KOPT-K1 (cell line): ENCODE measurements around the gene MESP1.
A peak's percentile ranks its signal among the peaks of the same experiment; 100 is the strongest.

Experiments used
- H3K27ac ChIP-seq: fragments of 200-600 bp; sonication (generic); 2 replicates; pipeline ENCODE4 v1.5.1; 2016; ENCODE audit warnings: antibody characterized with exemption, mild to moderate bottlenecking, low read depth, low read length; ENCODE audit not compliant: poor library complexity, severe bottlenecking
- H3K36me3 ChIP-seq: fragments of 200-600 bp; sonication (generic); 2 replicates; pipeline ENCODE4 v1.5.1; 2017; ENCODE audit warnings: antibody characterized with exemption, mild to moderate bottlenecking, low read length, moderate library complexity; ENCODE audit not compliant: insufficient read depth
- H3K9me3 ChIP-seq: fragments of 200-600 bp; sonication (generic); 2 replicates; pipeline ENCODE4 v1.5.1; 2017; ENCODE audit warnings: antibody characterized with exemption, low read length, mild to moderate bottlenecking; ENCODE audit not compliant: insufficient read depth, poor library complexity, severe bottlenecking

The MESP1 gene

DNA sequence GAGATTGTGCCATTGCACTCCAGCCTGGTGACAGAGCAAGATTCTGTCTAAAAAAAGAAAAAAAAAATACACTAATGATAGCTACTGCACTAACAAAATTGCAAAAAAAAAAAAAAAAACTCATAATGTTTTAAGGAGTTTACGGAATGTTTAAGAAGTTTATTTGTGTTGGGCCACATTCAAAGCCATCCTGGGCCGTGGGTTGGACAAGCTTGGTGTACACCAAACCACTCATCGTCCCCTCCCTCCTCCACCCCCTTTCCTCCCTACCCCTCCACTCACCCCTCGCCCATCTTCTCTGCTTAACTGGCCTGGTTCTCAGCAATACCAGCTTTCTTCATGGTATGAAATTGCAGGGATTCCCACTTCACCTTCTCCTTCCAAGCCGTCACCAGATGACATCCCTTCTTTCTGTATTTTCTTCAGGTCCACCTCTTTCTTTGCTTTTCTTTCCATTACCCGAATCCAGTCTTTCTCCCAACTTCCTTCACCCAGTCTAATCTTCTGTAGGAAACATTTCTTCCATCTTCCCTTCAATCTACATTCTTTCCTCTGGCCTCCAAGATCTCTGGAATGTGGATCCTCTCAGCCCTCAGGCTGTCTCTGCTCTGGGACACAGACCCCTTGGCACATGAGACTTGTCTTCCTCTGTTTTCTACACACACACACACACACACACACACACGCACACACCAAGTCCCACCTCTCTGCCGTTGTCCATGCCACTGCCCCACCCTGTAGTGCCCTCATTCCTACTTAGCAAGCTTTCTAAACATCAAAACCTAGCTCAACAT is 3.5 kb upstream of the MESP1 start:
- Histone ChIP-seq H3K36me3 (no peaks in the 10 kb centered on the region), H3K27ac (no peak overlapping the region), H3K9me3 (no peaks in the 10 kb centered on the region)

DNA sequence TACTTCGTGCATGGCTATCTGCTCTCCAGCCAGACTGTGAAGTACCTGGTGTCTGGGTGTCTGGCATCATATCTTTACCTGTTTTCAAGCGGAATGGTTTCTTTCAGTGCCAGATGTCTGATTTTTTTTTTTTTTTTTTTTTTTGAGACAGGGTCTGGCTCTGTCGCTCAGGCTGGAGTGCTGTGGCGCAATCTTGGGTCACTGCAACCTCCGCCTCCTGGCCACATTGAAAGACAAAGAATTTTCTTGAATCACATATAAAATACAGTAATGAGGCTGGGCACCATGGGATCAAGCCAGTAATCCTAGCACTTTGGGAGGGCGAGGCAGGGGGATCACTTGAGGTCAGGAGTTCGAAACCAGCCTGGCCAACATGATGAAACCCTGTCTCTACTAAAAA is 2.8 kb upstream of the MESP1 start:
- H3K27ac ChIP-seq, result no peak overlapping the region
- H3K36me3 ChIP-seq, result no peaks in the 10 kb centered on the region
- H3K9me3 ChIP-seq, result no peaks in the 10 kb centered on the region

- H3K27ac ChIP-seq, result no peak overlapping the region
- no peaks in the 10 kb centered on the region for H3K9me3 ChIP-seq
- H3K36me3 ChIP-seq, result no peaks in the 10 kb centered on the region
Observed at GRCh38 chr15:89751748-89752147, 699 bp upstream of the MESP1 start.

- Histone ChIP-seq H3K27ac (peak overlapping the region; percentile 45), H3K36me3 (no peaks in the 10 kb centered on the region), H3K9me3 (no peaks in the 10 kb centered on the region)
Observed at GRCh38 chr15:89749951-89750559, 994 bp downstream of the MESP1 start.

- Histone ChIP-seq H3K36me3 (no peaks in the 10 kb centered on the region), H3K27ac (no peak overlapping the region)
Observed at GRCh38 chr15:89749526-89749925, 1.5 kb downstream of the MESP1 start.

GRCh38 chr15:89749054-89749453 is 2.0 kb downstream of the MESP1 start:
- H3K27ac ChIP-seq, result no peak overlapping the region
- no peaks in the 10 kb centered on the region for H3K9me3 ChIP-seq

More at GRCh38 chr15:89749526-89749925, 1.5 kb downstream of the MESP1 start:
- no peaks in the 10 kb centered on the region for H3K9me3 ChIP-seq

DNA sequence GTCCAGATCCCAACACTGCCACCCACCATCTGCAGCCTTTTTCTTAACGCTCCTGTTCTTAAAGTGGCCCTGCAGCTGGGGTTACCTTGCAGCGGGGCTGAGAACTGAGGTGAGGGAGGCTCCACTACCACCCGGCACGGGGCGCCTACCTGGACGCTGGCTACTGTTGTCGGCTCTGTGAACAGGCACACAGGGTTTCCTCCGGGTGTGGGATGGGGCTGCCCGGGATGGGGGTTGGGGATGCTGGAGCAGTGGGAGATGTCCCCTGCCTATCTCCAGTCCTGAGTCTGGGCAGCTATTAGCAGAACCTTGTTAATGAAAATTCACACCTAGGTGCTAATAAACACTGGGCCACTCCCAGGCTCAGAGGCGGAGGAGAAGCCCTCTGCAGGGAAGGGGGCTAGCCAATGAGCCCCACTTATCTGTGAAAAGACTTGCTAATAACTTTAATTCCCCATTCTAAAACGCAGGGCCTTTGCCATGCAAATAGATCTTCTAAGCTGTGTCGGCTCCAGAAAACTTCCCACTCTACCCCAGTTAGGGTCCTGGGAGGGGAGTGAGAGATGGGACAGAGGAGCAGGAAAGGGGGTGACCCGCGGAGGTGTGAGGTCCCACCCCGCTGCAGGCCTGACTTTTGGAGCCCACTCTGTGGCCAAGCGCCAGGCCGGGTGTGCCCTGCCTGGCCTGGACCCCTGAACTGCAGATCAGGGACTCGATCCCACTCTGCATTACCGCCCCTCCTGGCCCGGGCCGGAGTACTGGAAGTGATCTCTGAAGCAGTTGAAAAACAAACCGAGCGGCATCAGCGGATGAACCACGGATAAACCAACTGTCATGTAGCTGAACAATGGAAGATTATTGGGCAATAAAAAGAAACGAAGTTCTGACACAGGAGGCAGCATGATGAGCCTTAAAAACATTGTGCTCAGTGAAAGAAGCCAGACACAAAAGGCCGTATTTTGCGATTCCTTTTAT is 3.1 kb downstream of the MESP1 start:
- Histone ChIP-seq H3K36me3 (no peaks in the 10 kb centered on the region), H3K9me3 (no peaks in the 10 kb centered on the region), H3K27ac (no peak overlapping the region)

More at GRCh38 chr15:89749054-89749453, 2.0 kb downstream of the MESP1 start:
- H3K36me3 ChIP-seq, result no peaks in the 10 kb centered on the region

DNA sequence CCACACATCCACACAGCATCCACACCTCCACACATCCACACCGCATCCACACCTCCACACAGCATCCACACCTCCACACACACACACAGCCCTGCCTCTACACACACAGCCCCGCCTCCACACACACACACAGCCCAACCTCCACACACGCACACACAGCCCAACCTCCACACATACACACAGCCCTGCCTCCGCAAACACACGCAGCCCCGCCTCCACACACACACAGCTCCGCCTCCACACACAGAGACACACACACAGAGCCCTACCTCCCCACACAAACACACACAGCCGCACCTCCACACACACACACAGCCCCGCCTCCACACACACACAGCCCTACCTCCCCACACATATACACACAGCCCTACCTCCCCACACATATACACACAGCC is 4.7 kb downstream of the MESP1 start:
- Histone ChIP-seq H3K9me3 (no peaks in the 10 kb centered on the region), H3K27ac (no peak overlapping the region), H3K36me3 (no peaks in the 10 kb centered on the region)

DNA sequence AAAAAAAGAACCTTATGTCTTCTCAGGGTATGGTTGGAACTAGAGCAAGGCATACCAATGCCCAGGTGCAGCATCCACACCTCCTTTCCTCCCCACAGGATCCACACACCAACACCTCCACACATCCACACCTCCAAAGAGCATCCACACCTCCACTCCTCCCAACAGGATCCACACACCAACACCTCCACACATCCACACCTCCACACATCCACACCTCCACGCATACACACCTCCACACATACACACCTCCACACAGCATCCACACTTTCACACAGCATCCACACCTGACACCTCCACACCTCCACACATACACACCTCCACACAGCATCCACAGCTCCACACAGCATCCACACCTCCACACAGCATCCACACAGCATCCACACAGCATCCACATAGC is 5.3 kb downstream of the MESP1 start:
- Histone ChIP-seq H3K9me3 (no peaks in the 10 kb centered on the region), H3K36me3 (no peaks in the 10 kb centered on the region), H3K27ac (no peak overlapping the region)

DNA sequence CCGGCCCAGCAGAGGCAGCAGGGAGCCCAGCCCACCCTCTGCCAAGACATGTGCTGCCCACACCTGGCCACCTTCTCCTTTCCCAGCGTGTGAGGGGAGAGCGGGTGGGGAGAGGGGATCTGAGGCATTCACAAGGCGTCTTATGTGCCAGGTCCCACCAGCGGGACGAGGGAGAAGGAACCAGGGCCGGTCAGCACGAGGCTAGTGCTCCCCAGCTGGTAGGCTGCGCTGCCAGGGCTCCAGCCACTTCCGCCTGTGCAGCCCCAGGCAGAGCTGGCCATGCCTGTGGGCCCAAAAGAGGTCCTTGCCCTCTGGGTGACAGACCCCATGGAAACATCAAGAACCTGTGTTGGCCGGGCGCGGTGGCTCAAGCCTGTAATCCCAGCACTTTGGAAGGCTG is 5.9 kb downstream of the MESP1 start:
- no peaks in the 10 kb centered on the region for H3K9me3 ChIP-seq
- no peaks in the 10 kb centered on the region for H3K36me3 ChIP-seq
- H3K27ac ChIP-seq, result no peak overlapping the region

GRCh38 chr15:89743594-89743993 is 7.5 kb downstream of the MESP1 start:
- no peak overlapping the region for H3K27ac ChIP-seq

GRCh38 chr15:89743011-89743410 is 8.0 kb downstream of the MESP1 start:
- no peaks in the 10 kb centered on the region for H3K36me3 ChIP-seq
- H3K9me3 ChIP-seq, result no peaks in the 10 kb centered on the region
- H3K27ac ChIP-seq, result no peak overlapping the region

More at GRCh38 chr15:89743594-89743993, 7.5 kb downstream of the MESP1 start:
- Histone ChIP-seq H3K36me3 (no peaks in the 10 kb centered on the region), H3K9me3 (no peaks in the 10 kb centered on the region)

GRCh38 chr15:89740137-89740536 is 10.9 kb downstream of the MESP1 start:
- Histone ChIP-seq H3K27ac (no peak overlapping the region), H3K9me3 (no peaks in the 10 kb centered on the region), H3K36me3 (no peaks in the 10 kb centered on the region)

DNA sequence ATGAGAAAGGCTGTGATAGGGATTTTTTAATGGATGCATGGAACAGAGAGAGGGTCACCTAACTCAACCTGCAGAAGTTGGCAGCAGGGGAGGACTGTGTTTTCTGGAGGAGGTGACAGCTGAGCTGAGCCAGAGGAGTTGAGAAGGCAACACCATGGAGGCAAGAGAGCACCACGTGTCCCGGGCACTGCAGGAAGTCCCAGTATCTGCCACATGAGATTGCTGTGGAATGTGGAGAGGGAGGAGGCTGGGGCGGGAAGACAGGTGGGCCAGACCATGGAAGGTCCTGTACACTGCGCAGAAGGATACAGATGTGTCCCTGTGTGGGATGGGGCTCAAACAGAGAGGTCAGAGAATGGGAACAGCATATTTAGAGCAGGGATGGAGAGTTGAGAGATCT is 15.3 kb downstream of the MESP1 start:
- Histone ChIP-seq H3K27ac (no peak overlapping the region), H3K36me3 (no peaks in the 10 kb centered on the region), H3K9me3 (no peaks in the 10 kb centered on the region)
